ENCODE measurements around the gene PPFIA2.
A peak's percentile ranks its signal among the peaks of the same experiment; 100 is the strongest.
"Not testable (repeated sequence)": the region's sequence is repeated elsewhere in the genome, so short reads cannot be mapped to it uniquely, and the experiment has no call there.

Gene PPFIA2

GRCh38 chr12:81668475-81668874 lies 90.7 kb downstream of the PPFIA2 start:
- DNase-seq, result peak; percentile 87

DNA sequence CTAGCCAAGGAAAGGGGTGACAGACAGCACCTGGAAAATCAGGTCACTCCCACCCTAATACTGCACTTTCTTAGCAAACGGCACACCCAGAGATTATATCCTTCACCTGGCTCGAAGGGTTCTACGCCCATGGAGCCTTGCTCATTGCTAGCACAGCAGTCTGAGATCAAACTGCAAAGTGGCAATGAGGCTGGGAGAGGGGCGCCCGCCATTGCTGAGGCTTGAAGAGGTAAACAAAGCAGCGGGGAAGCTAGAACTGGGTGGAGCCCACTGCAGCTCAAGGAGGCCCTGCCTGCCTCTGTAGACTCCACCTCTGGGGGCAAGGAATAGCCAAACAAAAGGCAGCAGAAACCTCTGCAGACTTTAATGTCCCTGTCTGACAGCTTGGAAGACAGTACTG lies 99.8 kb downstream of the PPFIA2 start:
- not testable (repeated sequence) for DNase-seq

GRCh38 chr12:81644503-81644902 lies 114.6 kb downstream of the PPFIA2 start:
- DNase-seq, result peak; percentile 33

- no peak for DNase-seq
These were observed 120.0 kb downstream of the PPFIA2 start for GRCh38 chr12:81639196-81639595.

DNA sequence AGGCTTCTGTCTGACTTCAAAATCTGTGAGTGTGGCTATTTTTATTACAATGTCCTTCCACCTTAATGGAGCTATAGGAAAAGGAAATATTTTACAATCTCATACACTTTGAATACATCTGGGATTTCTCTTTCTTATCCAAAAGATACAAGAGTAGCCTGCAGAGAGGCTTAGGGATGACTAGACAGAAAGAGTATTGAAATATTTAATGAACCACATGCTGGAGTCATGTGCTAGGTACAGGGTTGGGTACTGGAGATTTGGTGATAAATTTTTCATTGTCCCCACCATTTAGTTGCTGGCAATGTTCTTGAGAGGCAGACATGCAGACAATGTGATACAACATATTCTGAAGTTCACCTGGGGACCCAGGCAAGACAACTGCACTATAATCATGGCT lies 126.0 kb downstream of the PPFIA2 start:
- no peak for DNase-seq

DNA sequence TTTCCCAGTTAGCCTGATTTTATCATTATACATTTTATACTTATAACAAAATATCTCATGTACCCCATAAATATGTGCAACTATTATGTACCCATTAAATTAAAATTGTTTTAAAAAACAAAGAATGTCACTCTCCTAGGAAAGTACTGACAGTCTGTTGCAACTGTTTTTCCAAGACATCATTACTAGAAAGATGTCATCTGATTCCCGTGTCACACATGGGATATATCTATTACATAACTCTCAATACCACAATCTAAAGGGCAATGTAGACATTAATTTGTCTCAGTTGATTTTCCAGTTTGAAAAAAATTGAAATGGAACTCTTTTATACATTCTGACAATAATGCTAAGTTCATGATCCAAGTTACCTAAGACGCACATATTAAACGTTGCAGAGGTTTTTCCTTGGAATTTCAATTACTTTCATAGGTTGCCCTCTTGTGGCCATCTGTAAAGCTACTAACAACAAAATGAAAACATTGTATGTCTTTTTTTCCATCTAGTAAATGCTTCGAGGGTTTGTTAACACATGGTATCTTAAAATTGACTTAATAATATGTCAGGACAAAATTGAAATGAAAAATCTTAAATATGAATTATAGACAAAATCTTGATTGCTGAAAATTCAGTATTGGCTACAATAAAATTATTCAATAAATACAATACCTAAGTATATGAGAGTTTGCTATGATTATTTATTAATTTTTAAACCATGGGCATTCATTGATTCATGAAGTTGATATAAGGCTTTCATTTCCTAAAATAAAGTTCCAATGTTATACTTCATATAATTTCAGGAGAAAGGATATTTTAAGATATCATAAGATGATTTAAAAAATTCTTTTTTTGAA lies 131.6 kb downstream of the PPFIA2 start:
- DNase-seq, result peak; percentile 40

GRCh38 chr12:81626406-81626805 lies 132.7 kb downstream of the PPFIA2 start:
- DNase-seq, result no peak

GRCh38 chr12:81617915-81618314 lies 141.2 kb downstream of the PPFIA2 start:
- DNase-seq, result no peak

- DNase-seq, result no peak
These were observed 144.0 kb downstream of the PPFIA2 start for GRCh38 chr12:81615026-81615588.

DNA sequence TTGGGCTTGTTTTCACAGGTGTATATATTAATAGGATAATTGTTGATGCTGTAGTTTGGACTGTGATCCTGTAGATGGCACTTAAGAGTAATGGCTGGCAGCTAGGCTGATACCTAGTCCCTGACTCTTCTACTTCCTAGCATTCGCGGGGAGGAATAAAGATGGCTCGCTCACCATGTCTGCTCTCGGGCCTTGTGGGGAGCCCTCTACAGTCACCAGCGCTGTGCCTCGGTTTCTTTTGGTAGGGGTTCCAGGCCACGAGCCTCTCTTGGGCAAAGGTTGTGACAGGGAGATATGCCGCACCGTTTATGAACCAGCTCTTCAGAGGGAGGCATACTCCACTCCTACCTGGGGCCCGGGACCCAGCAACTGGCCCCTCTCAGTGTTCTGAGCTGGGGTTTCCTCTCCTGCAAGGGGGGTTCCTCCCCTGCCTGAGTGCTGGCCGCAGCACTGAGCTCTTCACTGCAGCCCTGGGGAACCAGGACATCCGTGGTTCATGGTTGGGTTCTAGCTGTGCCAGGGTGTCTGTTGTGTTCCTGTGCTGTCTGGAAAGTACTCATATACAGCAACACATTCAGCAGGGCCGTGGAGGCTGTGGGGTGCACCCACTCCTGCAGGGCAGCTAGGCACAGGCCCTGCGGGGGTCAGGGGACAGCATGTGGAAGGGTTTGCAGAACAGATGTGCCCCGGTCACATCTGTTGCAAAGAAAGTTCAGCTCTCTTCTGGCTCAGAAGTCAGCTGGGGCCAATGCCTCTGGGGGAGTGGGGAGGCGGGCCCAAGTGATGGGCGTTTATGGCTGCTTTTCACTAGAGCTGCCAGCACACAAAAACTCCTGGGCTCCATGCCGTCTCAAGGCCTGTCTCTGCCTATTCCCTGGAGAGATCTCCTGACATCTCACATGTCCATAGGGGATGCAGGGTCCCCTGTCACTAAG lies 147.9 kb downstream of the PPFIA2 start:
- DNase-seq, result no peak

DNA sequence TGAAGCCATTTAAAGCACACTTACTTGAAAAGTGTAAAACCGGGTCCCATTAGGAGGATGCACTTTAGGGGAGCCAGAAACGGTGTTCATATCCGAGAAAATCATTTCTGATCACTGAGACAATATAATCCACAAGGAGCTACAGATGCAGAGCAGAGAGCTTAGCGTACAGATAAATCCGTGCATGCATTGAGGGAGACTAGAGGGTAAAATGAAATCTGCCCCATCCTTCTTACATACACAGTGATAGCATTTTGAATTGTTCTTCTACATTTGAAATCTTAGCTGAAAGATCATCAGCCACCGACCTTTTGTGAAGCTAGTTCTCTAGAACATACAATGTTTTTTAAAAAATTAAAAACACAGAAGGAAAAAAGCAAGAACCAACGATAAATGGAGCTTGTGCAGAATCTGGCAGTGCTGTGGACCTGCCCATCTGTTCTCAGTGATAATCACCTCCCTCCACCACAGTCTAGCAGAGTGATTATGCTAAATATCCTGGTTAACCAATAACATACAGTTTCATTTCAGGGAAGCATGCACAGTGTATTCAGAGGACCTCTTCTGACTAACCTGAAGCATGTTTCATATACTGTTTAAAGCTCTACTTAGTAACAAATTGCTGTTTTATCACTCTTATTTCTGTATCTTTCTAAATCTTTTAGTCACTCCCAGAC lies 161.1 kb downstream of the PPFIA2 start:
- no peak for DNase-seq

- no peak for DNase-seq
These were observed 162.6 kb downstream of the PPFIA2 start for GRCh38 chr12:81596558-81596957.

DNA sequence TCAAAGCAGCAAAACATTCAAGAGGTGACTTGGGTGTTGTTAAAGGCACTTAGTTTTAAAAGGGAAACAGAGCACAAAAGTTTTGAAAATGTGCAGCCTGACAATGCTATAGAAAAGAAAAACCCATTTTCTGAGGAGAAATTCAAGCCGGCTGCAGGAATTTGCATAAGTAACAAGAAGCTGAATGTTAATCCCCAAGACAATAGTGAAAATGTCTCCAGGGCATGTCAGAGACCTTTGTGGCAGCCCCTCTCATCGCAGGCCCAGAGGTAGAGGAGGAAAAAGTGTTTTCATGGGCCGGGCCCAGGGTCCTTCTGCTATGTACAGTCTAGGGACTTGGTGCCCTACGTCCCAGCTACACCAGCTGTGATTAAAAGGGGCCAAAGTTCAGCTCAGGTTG lies 167.9 kb downstream of the PPFIA2 start:
- no peak for DNase-seq

DNA sequence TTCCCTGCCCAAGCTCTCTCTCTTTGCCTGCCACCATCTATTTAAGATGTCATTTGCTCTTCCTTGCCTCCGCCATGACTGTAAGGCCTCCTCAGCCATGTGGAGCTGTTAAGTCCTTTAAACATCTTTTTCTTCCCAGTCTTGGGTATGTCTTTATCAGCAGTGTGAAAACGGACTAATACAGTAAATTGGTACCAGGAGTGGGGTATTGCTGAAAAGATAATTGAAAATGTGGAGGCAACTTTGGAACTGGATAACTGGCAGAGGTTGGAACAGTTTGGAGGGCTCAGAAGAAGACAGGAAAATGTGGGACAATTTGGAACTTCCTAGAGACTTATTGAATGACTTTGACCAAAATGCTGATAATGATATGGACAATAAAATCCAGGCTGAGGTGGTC lies 168.4 kb downstream of the PPFIA2 start:
- DNase-seq, result not testable (repeated sequence)

GRCh38 chr12:81588235-81589008 lies 170.7 kb downstream of the PPFIA2 start:
- no peak for DNase-seq

DNA sequence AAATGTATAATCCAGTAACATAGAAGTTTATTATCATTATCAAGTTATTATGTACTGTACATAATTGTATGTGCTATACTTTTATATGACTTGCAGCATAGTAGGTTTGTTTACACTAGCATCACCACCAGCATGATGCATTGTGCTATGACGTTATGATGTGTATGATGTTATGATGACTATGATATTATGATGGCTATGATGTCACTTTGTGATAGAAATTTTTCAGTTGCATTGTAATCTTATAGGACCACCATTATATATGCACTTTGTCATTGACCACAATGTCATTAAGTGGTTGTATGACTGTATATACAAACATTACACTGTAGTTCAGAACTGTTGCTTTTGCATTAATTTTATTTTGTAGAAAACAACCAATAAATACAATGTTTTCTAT lies 173.4 kb downstream of the PPFIA2 start:
- DNase-seq, result no peak

DNA sequence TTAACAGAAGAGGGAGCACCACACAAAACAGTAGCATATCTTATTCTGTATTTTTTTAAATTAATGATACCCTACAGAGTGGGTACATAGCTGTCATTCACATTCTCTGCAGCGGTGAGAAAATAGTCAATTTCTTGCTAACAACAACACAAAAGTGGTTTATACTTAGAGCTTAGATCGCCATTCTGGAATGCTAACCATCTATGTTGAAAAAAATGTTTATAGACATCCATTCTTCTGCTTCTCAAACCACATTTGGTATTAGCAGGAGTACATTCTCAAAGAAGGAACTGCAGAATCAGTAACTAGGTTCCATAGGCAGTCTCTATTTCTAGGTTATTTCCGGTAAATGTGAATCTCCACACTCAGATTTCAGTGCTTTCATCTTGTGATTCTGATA lies 185.9 kb downstream of the PPFIA2 start:
- DNase-seq, result peak; percentile 46

- no peak for DNase-seq
These were observed 186.7 kb downstream of the PPFIA2 start for GRCh38 chr12:81572411-81572810.

- DNase-seq, result no peak
These were observed 188.9 kb downstream of the PPFIA2 start for GRCh38 chr12:81570234-81570633.

DNA sequence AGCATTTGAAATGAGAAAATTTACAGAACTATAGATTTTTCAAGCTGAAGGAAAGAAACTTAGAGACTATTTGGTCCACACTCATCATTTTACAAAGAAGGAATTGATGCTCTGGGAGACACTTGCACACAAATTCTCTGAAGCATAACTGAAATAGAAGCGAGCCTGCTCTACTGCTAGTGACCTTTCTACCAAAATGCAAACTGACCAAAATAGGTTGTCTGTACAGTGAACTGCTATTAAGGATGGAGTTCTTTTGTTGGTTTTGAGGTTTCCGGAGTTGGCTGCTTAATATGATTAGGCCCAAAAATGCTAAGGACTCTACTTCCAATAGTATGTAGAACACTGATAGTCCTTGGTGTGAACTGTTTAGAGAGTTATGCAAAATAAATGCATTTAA lies 194.9 kb downstream of the PPFIA2 start:
- no peak for DNase-seq

- DNase-seq, result peak; percentile 49
These were observed 201.1 kb downstream of the PPFIA2 start for GRCh38 chr12:81558031-81558430.

DNA sequence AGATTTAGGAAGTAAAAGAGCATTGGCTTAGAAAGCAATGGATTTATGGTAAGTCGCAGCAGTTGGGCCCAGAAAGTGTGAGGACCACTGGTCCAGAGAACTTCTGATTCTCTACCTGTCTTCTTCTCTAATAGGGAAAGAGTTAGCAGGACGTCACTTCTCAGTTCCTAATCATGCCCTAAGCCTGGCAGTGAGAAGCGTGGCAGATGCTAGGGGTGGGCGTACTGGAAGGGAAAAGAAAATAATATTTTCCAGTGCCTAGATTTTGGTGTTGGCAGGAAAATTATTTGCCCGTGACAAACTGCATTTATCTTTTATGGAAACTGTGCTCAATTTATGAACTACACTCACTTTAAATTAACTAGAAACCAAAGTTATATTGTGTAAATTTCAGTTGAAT lies 212.3 kb downstream of the PPFIA2 start:
- no peak for DNase-seq
